ENCODE results near the gene CCDC182.

CCDC182 gene

DNA sequence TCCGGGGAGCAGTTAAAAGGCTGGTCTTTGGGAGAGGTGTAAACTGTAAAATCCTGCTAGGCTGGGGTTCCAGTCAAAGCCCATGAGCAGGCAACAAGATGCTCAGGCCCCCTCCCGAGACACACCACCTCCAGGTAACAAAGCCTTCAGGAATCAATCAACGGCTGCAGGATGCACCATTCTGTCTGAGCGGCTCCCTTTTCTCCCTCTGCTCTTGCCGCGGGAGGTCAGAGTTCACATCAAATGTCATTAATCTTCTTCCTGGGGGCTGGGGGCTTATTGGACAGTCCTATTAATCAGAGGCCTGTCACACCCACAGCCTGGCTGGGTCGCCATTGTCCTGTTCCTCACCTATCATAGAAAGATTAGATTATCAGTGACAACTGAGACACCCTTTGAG is 11.9 kb upstream of the CCDC182 start:
- no peak for DNase-seq (ENCODE audit: low spot score)

- DNase-seq (ENCODE audit: low spot score), result no peak
Observed at GRCh38 chr17:57755480-57756070, 10.5 kb upstream of the CCDC182 start.

GRCh38 chr17:57752031-57752905 is 7.2 kb upstream of the CCDC182 start:
- no peak for DNase-seq (ENCODE audit: low spot score)

GRCh38 chr17:57751348-57751971 is 6.4 kb upstream of the CCDC182 start:
- no peak for DNase-seq (ENCODE audit: low spot score)

DNA sequence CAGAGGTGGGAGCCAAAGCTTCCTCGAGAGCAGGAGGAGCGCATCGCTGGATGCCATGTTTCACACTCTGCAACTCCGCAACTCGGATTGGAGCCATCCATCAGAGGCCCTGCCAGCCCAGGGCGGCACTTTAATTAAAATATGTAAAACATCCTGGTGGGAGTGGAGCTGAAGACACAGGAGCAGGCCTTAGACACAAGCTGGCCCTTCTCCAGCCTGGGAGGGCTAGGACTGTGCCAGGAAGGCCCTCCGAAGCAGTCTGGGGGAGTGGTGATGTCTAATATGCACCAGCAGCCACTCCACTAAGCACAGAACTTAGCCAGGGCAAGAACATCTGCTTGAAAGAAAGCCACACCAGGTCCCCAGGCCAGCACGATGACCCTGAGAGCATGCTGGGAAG is 5.8 kb upstream of the CCDC182 start:
- no peak for DNase-seq (ENCODE audit: low spot score)

DNA sequence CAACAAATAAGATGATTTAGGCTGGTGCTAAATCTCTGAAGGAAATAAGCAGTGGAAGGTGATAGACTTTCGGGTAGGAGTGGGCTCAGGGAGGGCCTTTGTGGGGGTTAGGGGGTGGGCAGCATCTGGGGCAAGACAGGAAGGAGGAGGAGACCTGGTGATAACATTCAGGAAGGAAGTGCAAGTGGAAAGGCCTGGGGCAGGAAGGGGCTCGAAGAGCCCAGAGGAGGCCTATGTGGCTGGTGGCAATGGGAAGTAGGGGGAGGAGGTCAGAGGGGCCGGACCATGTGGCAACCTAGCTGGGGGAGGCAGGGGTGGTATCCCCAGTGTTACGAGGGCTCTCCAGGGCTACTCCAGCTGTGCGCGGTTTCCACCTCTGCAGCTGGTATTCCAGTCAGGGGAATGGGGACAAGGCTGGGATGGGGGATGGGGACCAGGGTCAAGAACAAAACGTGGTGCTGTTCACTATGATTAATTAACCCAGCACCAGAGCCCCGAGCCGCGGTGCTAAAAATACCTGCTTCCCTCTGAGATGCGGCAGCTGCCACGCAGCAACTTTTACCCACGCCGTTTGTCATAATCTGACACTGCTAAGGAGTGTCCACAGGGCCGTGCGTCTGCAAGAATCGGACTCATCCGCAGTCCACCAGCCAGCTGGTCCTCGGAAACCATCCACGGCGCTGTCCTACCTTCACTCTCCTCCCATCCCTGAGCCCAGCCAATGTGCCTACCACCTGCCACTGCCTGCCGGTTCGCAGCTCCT is 5.2 kb upstream of the CCDC182 start:
- DNase-seq (ENCODE audit: low spot score), result no peak

GRCh38 chr17:57749701-57750100 is 4.6 kb upstream of the CCDC182 start:
- DNase-seq (ENCODE audit: low spot score), result no peak

DNA sequence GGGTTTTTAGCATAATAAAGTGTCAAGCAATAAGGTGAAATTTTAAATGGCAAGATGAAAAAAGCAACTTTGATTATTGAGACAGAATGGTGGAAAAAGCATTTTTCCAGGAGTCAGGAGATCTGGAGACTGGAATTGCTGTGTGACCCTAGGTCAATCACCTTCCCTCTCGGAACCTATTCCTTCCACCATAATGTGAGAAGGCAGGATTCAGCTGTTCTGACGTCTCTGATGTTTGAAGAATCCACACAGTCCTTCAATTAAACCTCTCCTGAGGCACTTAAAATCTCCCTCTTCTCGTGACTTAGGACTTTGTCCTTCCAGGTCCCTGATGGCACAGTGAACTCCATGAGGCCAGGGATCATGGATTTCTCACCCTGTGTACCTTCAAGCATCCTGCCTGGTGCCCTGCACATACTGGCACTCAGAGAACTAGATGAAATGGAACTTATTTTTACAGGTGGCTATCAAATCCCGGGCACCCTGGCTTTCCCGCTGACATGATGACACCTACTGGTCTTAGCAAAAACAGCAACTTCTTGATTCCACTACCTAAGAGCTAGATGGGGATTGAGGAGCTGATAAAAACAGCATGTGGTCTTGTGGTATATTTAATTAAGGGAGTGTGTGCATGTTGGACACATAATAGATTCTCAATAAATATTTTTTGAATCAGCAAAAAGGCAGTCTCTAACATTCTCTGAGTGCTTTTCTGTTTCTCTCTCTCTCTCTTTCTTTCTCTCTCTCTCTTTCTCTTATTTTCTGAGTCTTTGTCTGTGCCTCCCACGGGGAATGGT is 2.3 kb upstream of the CCDC182 start:
- peak; percentile 66 for DNase-seq (ENCODE audit: low spot score)

- no peak for DNase-seq (ENCODE audit: low spot score)
Observed at GRCh38 chr17:57746221-57746620, 1.1 kb upstream of the CCDC182 start.

DNA sequence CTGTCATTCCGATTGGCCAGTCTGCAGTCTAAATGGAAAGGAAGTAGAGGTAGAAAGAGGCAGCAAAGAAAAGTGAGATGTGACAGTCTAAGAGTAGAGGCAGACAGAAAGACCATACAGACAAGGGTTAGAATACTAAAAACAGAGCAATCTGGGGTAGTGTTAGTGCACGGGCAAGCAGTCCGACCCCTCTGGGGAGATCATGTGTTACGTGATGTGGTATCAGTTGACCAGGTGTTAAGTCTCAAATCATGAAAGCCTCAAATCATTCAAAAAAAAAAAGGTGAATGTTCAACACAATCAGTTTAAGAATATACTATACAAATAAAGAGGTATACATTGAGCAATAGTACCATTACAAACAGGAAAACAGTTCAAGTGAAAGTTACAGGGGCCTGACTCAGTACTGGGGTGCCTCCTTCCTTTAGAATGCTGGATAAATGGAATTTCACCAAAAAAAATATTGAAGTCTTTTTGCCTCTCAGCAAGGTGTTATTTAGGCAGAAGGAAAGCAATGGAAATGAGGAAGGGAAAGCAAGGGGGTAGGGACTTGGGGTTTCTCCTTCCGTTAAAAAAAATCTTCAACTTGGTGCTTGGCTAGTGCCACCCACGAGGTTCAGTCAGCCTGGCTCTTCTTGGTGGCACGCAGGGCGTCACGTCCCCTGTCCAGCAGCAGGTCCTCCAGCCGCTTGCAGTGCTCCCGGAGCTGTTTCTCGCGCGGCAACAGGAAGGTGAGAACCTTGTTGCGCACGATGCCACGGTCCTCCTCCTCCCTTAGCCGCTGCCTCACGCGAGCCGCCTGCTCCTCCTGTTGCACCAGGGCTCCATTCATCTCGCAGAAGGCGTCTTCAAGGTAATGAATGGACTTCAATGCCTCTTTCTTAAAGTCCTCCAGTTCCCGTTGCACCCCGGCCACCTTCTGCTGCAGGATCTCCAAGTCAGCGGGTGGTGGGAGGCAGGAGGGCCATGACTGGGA is 616 bp downstream of the CCDC182 start:
- no peak for DNase-seq (ENCODE audit: low spot score)

- no peak for DNase-seq (ENCODE audit: low spot score)
Observed at GRCh38 chr17:57740235-57740528, 4.9 kb downstream of the CCDC182 start.

DNA sequence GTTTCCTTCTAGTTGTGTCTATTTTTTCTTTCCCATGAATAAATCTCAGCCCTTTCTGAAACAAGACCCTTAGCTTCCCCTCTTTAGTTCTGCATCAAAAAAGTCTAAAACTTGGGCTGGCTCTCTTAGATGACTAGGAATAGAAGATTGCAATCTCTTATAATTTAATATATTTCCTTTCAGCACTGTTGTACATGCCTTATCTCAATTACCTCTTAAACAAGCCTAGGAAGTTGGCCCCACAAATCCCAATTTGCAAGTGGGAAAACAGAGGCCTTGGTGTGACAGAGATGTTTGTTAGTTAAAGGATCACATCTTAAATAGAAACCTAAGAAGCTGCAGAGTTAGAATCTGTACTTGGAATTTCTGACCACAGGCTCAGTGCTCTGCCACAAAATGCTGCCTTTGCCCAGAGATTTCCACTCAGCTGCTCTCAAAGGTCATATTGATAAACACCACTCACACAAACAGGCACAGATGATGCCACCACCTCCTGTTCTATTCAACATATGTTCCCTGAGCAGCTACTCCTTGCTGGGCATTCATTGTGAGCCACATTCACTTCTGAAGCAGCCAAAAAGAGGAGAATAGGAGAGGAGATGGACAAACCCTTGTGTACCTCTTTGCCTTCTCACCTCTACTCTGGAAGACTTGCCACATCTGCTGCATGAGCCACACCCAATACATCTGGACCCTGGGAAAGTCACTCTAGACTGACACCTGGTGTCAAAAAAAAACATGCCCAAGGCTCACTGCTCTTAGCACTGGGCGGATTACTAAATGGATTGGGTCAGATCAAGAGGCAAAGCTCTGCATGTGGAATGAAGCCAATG is 5.5 kb downstream of the CCDC182 start:
- no peak for DNase-seq (ENCODE audit: low spot score)

DNA sequence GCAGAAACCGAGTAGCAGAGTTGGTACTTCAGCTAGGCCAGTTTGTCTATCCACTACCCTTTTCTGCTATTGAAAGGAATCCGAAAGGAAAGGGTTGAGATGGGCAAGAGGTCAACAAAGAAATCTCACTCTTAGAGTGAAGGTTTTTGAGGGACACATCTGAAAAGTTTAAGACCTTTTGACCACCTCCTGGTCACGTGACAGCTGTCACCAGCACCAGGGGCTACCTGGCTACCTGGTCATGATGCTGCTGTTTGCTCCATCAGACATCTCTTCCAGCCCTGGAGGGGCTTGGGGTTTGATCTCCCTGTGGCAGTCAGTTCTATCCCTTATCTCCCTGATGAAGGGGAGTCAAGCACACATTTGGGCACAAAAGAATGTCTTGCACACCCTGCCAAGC is 7.6 kb downstream of the CCDC182 start:
- DNase-seq (ENCODE audit: low spot score), result no peak

- DNase-seq (ENCODE audit: low spot score), result no peak
Observed at GRCh38 chr17:57735707-57736106, 9.4 kb downstream of the CCDC182 start.

DNA sequence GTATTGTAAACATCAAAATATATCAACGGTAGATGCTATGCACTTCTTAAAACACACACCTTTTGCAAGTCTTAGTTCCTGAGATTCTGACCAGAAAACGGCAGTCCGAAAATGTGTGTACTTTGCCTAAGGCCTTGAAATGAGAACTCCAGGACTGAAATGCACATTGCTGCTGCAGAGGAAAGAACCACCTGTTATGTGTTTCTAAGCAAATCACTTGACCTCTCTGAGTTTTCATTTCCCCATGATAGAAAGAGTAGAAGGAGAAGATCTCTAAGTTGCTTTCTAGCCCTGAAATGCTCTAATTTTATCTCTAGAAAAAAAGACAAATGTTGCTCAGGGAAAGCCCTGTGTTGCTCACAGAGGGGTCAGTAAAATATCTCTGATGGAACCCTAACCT is 9.9 kb downstream of the CCDC182 start:
- DNase-seq (ENCODE audit: low spot score), result no peak

GRCh38 chr17:57733085-57733484 is 12.0 kb downstream of the CCDC182 start:
- no peak for DNase-seq (ENCODE audit: low spot score)

DNA sequence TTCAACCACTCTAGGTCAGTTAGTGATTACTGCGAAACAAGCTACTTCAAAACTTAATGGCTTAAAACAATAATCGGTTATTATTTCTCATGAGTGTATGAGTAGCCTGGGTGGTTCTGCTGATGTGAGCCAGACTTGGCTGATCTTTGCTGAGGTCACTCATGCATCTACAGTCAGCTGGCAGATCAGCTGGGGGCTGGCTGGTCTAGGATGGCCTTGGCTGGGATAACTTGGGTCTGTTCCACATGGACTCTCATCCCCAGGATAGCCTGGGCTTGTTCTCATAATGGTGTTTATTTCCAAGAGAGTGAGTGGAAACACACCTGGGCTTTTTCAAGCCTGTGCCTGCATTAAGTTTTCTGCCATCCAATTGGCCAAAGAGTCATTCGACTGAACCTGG is 13.0 kb downstream of the CCDC182 start:
- no peak for DNase-seq (ENCODE audit: low spot score)

DNA sequence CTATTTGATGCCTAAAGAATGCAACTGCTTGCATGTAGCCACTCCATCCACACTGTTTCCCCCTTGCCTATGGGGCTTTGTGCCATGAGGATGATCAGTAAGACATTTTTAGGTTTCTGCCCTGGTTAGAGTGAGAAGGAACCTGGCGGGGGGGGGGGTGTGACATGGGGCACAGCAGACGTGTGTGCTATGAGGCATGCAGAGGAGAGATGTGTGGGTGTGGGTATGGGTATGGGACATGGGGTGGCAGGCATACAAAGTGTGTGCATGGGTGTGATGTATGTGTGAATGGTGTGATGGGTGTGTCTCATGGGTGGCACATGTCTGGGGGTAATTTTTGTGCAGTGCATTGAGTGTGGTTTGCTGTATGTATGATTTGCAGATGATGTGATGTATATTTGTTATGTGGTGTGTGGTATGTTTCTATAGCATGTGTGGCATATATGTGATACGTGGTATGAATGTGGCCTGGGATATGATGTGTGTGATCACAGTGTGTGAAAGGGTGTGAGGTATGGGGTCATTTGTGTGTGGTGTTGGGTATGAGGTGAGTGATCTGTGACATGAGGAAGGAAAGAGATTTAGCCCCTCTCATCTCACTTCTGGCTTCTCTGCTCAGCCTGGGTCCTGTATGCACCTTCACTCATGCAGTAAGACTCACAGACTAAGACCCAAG is 14.9 kb downstream of the CCDC182 start:
- DNase-seq (ENCODE audit: low spot score), result no peak

GRCh38 chr17:57727630-57728175 is 17.4 kb downstream of the CCDC182 start:
- no peak for DNase-seq (ENCODE audit: low spot score)

All from putamen (tissue), 1 donor.